SK-N-SH (cell line): ENCODE data around the gene HOXB2. TPM values are rescaled to one million over a fixed set of nuclear protein-coding genes. Genes with fewer than 3 reads are reported as not detected.

Source experiments
- CTCF ChIA-PET: fragments of 300-600, 350-600 bp; formaldehyde crosslinking; extraction: SDS; loops from one replicate; lab custom pipeline; 2021; lab: Yijun Ruan, JAX
- POLR2A ChIA-PET: fragments of 350-600 bp; sonication (Branson Sonifier 250); formaldehyde crosslinking; extraction: SDS; loops from one replicate; lab custom pipeline; 2020; ENCODE audit warnings: antibody characterized with exemption, inconsistent platforms; lab: Yijun Ruan, JAX
- DNase-seq: peaks from one replicate; pipeline ENCODE4 v3.0.0; 2012
- H2AFZ ChIP-seq: fragments of 200-600 bp; sonication (generic); 2 replicates; pipeline ENCODE4 v1.8.1; 2016; ENCODE audit warnings: antibody characterized with exemption, mild to moderate bottlenecking, low read depth
- H3F3A ChIP-seq: fragments of 200-600 bp; sonication (generic); replicated peaks from 2 replicates; pipeline ENCODE3; 2016; ENCODE audit warnings: antibody characterized with exemption, mild to moderate bottlenecking; ENCODE audit not compliant: insufficient read depth
- H3K27ac ChIP-seq, 2 experiments: fragments of 200-500 bp in 1 of 2; fragments of 200-600 bp in 1 of 2; sonication (Bioruptor generic) in 1 of 2; sonication (generic), shearing (Covaris generic) in 1 of 2; 2 replicates each; pipeline versions ENCODE4 v1.5.1 to v1.6.1; 2014 to 2016; ENCODE audit warnings: low read depth in 2 of 2, inconsistent platforms in 1 of 2, low read length in 1 of 2, mild to moderate bottlenecking in 1 of 2, mixed read lengths in 1 of 2
- H3K27me3 ChIP-seq: fragments of 200-600 bp; sonication (generic), shearing (Covaris generic); 2 replicates; pipeline ENCODE4 v1.6.1; 2016; ENCODE audit warnings: mixed run types; ENCODE audit not compliant: insufficient read depth
- H3K36me3 ChIP-seq, 2 experiments: fragments of 200-500 bp in 1 of 2; fragments of 200-600 bp in 1 of 2; sonication (Bioruptor generic) in 1 of 2; sonication (generic) in 1 of 2; replicated peaks in 1 of 2; 2 replicates each; pipeline versions ENCODE3 to v1.5.1; 2014 to 2016; ENCODE audit warnings: low read length in 1 of 2, mild to moderate bottlenecking in 1 of 2; ENCODE audit not compliant: insufficient read depth in 2 of 2, control insufficient read depth in 1 of 2
- H3K4me1 ChIP-seq, 2 experiments: fragments of 200-500 bp in 1 of 2; fragments of 200-600 bp in 1 of 2; sonication (Bioruptor generic) in 1 of 2; sonication (generic), shearing (Covaris generic) in 1 of 2; 2 replicates each; pipeline versions ENCODE4 v1.5.1 to v1.6.1; 2014 to 2016; ENCODE audit warnings: low read depth in 1 of 2, low read length in 1 of 2, mixed run types in 1 of 2; ENCODE audit not compliant: insufficient read depth in 2 of 2, control insufficient read depth in 1 of 2
- H3K4me2 ChIP-seq: fragments of 200-600 bp; sonication (generic), shearing (Covaris generic); 2 replicates; pipeline ENCODE4 v1.6.1; 2017; ENCODE audit warnings: mixed run types
- H3K4me3 ChIP-seq, 2 experiments: fragments of 200-500 bp in 1 of 2; fragments of 200-600 bp in 1 of 2; sonication (Bioruptor generic) in 1 of 2; sonication (generic), shearing (Covaris generic) in 1 of 2; 2 replicates each; pipeline versions ENCODE4 v1.5.1 to v1.8.1; 2014 to 2016; ENCODE audit warnings: low read depth in 2 of 2, inconsistent platforms in 1 of 2, low read length in 1 of 2, mild to moderate bottlenecking in 1 of 2, mixed read lengths in 1 of 2, moderate library complexity in 1 of 2
- H3K79me2 ChIP-seq: fragments of 200-600 bp; sonication (generic); 2 replicates; pipeline ENCODE4 v1.8.1; 2017; ENCODE audit warnings: mild to moderate bottlenecking; ENCODE audit not compliant: insufficient read depth
- H3K9ac ChIP-seq: fragments of 200-600 bp; sonication (generic); 2 replicates; pipeline ENCODE4 v1.6.1; 2017; ENCODE audit warnings: mixed run types
- H3K9me2 ChIP-seq: fragments of 200-600 bp; sonication (generic); 2 replicates; pipeline ENCODE4 v1.6.1; 2017; ENCODE audit warnings: mixed run types
- H3K9me3 ChIP-seq: fragments of 200-600 bp; sonication (generic); 2 replicates; pipeline ENCODE4 v1.6.1; 2017; ENCODE audit warnings: mixed run types, mild to moderate bottlenecking, moderate library complexity
- H4K20me1 ChIP-seq: fragments of 200-600 bp; sonication (generic); 2 replicates; pipeline ENCODE4 v1.6.1; 2017; ENCODE audit warnings: mild to moderate bottlenecking, mixed run types; ENCODE audit not compliant: insufficient read depth
- ELF1 ChIP-seq: IDR thresholded peaks from 2 replicates; pipeline ENCODE4 v1.4.0; 2012
- EZH2phosphoT487 ChIP-seq: fragments of 200-600 bp; sonication (generic); IDR thresholded peaks from 2 replicates; pipeline ENCODE4 v1.6.1; 2017; ENCODE audit warnings: low read depth, mixed run types, mild to moderate bottlenecking, antibody characterized with exemption, moderate library complexity, borderline replicate concordance
- FOSL2 ChIP-seq: IDR thresholded peaks from 2 replicates; pipeline ENCODE4 v1.4.0; 2012; ENCODE audit warnings: low read depth, mild to moderate bottlenecking, moderate library complexity, borderline replicate concordance
- WGBS: methylation state at CpG from one replicate; pipeline ENCODE4 v1.1.6; 2017; ENCODE audit warnings: low lambda C conversion rate; 5-methylcytosine and 5-hydroxymethylcytosine counted together
- polyA plus RNA-seq, 3 experiments: library from polyadenylated mRNA; depleted of rRNA; stranded (reverse); fragments of >200 nt; gene quantifications; 2 replicates each; pipeline ENCODE4 v1.2.3, GENCODE V29; 2012
- TF ChIP-seq, protein P1 (sequence below): IDR thresholded peaks from 2 replicates; pipeline ENCODE4; 2012

The HOXB2 gene
- polyA plus RNA-seq, 1 of the 3 experiments (the other 2 are of a cell fraction) = 1.9 TPM

DNA sequence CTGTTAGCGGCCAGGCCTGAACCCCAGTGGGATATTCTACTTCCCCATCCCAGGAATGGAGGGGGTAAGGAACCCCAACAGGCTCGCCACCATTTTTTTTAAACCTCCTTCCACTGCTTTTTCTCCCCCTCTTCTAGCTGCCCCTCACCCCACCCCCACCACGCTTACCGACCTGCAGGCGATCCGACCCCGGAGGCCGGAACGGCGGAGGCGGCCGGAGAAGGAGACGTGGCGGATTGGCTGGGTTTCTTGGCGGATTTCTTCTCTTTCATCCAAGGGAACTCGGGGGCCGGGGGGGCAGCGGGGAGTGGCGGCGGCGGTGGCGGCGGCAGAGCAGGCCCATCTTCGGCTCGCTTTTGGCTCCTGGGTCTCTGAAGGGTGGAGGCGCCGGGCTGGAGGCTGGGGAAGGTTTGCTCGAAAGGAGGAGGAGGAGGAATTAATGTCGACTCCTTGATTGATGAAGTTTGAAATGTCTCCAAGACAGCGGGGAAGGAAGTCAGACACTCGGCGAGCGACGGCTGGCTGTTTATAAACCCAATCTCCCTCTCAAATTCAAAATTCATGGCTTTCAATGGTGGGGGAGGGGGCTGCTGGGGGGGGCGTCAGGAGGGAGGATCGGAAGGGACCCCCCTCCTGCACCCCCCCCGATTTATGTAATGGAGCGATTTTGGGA, 424 bp downstream of the HOXB2 start:
- Histone ChIP-seq H3K9ac (no peak overlapping the region; the same call in 1 of the 2 replicates), H3K27me3 (peaks cover 96% of the 10 kb centered on the region), H3K9me2 (no peaks in the 10 kb centered on the region), H3K27ac (no peak overlapping the region), H2AFZ (no peak overlapping the region), H3K36me3 (no peaks in the 10 kb centered on the region), H3K9me3 (no peaks in the 10 kb centered on the region), H4K20me1 (no peaks in the 10 kb centered on the region), H3K4me3 (no peak overlapping the region; a peak in 1 of 4 replicates), H3K79me2 (no peaks in the 10 kb centered on the region), H3K4me2 (peak overlapping the region; percentile 75; the same call in 1 of the 2 replicates), H3F3A (peaks cover 9% of the 10 kb centered on the region), H3K4me1 (no peaks in the 10 kb centered on the region)
- 10% methylated on average over 38 of the region's 38 CpGs for WGBS
- POLR2A ChIA-PET = no interaction called here
- CTCF ChIA-PET = interaction anchor here (0.9 to 1.2 kb wide), 2 partner anchors 12 to 74 kb away, joined by 3 read pairs; no protein-coding TSS in a partner anchor
- no peak for TF ChIP-seq FOSL2
- TF ChIP-seq, protein P1, sequence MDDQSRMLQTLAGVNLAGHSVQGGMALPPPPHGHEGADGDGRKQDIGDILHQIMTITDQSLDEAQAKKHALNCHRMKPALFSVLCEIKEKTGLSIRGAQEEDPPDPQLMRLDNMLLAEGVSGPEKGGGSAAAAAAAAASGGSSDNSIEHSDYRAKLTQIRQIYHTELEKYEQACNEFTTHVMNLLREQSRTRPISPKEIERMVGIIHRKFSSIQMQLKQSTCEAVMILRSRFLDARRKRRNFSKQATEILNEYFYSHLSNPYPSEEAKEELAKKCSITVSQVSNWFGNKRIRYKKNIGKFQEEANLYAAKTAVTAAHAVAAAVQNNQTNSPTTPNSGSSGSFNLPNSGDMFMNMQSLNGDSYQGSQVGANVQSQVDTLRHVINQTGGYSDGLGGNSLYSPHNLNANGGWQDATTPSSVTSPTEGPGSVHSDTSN = 0 out of 2 replicates have a peak, but pooled peaks have one; percentile 5
- no peak for DNase-seq

DNA sequence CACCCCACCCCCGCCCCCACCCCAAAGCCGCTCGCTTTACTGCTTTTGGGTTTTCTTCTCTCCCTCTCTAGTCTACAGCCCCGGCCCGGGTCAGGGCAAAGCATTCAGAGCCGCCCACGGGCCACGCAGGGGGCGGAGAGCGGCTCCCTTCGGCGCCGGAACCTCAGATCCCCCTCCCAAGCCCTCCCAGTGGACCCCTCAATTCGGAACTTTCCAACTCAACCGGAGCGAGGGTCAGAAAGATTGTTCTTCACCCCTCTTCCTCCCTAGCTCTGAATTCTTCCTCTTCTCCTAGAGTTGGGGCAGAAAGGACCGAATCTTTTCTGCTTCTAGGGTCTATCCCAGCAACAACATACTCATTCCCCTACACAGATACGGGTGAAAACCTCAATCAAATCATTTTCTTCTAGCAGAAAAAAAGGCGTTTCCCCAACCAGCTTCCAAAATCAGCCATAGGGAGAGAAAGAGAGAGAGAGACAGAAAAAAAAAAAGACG, 1.0 kb downstream of the HOXB2 start:
- H2AFZ ChIP-seq = no peak overlapping the region
- POLR2A ChIA-PET = no interaction called here

More for the DNA sequence above, 1.0 kb downstream of the HOXB2 start:
- WGBS = 7% methylated on average over 20 of the region's 20 CpGs
- Histone ChIP-seq H3K4me3 (peak overlapping the region in 1 of 2 experiments; percentile 12; a peak in 2 of 4 replicates), H3K9me2 (no peaks in the 10 kb centered on the region), H3F3A (peaks cover 10% of the 10 kb centered on the region), H3K36me3 (no peaks in the 10 kb centered on the region), H3K27ac (no peak overlapping the region), H3K27me3 (peaks cover 98% of the 10 kb centered on the region), H4K20me1 (no peaks in the 10 kb centered on the region)
- TF ChIP-seq EZH2phosphoT487 = peak; percentile 94
- TF ChIP-seq ELF1 = no peak
- TF ChIP-seq, protein P1 = no peak
- TF ChIP-seq, all 33 proteins: peak for 1
- H3K4me1 ChIP-seq = no peaks in the 10 kb centered on the region
- DNase-seq = no peak
- no peak overlapping the region; the same call in 1 of the 2 replicates for H3K9ac ChIP-seq
- H3K79me2 ChIP-seq = no peaks in the 10 kb centered on the region
- H3K9me3 ChIP-seq = no peaks in the 10 kb centered on the region
- peak overlapping the region; percentile 75; the same call in 1 of the 2 replicates for H3K4me2 ChIP-seq
- CTCF ChIA-PET = interaction anchor here (0.9 to 1.2 kb wide), 2 partner anchors 11 to 75 kb away, joined by 3 read pairs; no protein-coding TSS in a partner anchor
